GM18951 (cell line): ENCODE measurements around the gene LRIG2.

Source experiments
- POLR2A ChIP-seq: IDR thresholded peaks from 4 replicates; pipeline ENCODE4 v1.6.1; 2011; ENCODE audit warnings: mild to moderate bottlenecking; ENCODE audit not compliant: insufficient read length, insufficient read depth; ENCODE audit errors: extremely low read depth
- in situ Hi-C: fragments of 300-500 bp; cut with MboI; formaldehyde crosslinking; loops from one replicate; pipeline ENCODE4 v1.12.0; 2022; ENCODE audit warnings: low sequenced_read_pairs, mixed read lengths, inconsistent platforms; ENCODE audit not compliant: unreplicated experiment

The LRIG2 gene

DNA sequence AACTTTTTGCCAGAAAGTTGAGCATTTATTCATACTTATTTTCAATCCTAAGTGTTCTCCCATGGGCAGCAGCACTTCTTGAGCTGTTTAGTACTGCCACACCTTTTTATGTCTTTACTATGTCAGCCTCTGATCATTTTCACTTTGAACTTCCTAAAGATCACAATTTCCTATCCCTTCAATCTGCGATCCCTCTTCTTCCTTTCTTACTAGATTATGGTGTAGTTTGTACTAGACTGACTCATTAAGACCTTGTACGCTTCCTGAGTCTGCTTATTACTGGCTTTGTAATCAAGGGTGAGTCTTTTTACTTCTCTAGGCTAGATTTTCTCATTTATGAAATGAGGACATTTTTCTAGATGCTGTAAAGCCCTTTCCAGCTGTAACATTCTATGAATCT is 55.1 kb downstream of the LRIG2 start:
- in situ Hi-C loops = no loop called here
- no peak for TF ChIP-seq POLR2A

GRCh38 chr1:113129529-113130185 is 56.7 kb downstream of the LRIG2 start:
- no peak for TF ChIP-seq POLR2A
- in situ Hi-C loops = no loop called here

GRCh38 chr1:113133038-113133437 is 60.0 kb downstream of the LRIG2 start:
- in situ Hi-C loops = no loop called here

DNA sequence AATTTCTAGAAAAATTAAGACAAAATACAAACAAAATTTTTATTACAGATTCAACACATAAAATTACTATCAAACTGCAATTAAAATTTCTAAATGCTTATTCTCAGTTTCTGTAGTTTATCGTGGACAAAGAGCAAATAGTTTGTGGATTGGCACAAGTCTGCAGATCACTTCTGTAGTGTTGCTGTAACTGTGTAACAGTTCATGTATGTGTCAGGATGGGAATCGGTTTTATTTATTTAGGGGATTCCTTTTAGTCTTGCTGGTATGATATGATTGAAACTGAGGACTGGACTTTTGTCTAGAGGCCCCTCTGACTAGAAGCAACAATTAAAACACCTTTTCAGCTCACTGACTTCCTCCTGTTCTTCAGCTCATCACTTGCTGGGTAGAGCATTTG is 60.8 kb downstream of the LRIG2 start:
- in situ Hi-C loops = no loop called here
- TF ChIP-seq POLR2A = no peak

More at GRCh38 chr1:113133038-113133437, 60.0 kb downstream of the LRIG2 start:
- TF ChIP-seq POLR2A = no peak

DNA sequence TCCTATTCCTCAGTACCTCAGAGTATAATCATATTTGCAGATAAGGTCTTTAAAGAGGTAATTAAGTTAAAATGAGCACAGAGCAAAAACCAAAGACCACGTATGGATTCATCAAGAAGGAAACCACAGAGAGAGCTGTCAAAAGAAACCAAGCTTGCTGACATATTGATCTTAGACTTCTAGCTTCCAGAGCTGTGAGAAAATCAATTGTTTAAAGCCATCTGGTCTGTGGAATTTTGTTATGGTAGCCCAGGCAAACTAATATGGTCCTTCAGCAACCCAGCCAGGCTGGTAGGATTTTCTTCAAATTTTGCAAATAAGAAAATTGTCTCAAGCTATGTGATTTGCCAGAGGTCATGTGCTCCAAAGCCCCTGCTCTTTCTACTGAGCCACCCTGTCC is 62.5 kb downstream of the LRIG2 start:
- no peak for TF ChIP-seq POLR2A
- in situ Hi-C loops = no loop called here

DNA sequence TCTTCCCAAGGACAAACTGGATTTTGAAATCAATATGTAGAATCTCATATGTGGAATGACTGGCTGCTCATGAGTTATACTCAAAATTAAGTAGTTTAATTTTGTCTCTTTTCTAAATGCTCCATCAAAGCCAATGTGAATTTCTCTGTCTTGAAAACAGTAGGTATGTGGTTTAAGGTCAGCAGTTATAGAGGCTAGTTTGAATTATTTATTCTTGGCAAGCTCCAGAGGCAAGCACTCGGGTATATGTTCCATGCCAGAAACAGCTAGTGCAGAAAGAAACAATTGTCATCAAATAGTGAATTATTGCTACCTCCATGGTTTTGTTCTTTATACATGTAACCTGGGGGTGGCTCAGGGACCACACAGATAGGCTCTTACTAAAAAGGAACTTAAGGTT is 63.5 kb downstream of the LRIG2 start:
- in situ Hi-C loops = no loop called here
- no peak for TF ChIP-seq POLR2A

DNA sequence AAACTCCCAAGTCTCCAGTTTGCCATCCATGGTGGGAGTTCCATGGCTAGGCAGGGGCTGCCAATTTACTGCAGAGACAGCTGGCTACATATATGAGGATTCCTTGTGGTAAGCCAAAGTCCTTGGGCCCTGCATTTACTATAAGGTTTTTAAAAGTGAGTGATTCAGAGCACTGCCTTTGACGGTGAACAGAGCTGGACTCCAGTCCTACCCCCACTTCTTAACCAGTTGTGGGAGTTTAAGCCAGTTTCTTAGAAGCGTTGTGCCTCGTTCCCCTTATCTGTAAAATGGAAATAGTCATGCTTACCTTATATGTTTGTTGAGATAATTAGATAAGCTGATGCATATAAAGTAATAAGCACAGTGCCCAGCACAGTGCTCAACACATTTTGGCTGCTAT is 64.6 kb downstream of the LRIG2 start:
- TF ChIP-seq POLR2A = no peak
- in situ Hi-C loops = no loop called here

DNA sequence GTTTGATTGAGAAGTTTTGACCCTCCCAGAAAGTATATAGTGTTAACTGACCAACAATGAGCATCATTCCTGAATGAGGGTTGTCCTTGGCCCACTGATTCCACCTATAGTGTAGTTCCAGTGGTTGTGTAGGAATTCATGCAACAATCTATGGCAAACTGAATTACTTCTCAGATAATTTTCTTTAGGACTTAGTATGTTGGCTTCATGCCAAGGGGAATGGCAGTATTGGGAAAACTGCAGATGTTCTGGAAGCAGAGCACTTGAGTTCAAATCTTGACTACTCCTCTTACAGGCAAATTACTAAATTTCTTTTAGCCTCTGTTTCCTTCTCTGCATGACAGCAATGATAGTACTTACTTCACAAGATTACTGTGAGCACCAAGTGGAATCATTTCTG is 65.8 kb downstream of the LRIG2 start:
- in situ Hi-C loops = no loop called here
- no peak for TF ChIP-seq POLR2A

GRCh38 chr1:113140176-113140575 is 67.2 kb downstream of the LRIG2 start:
- TF ChIP-seq POLR2A = no peak
- in situ Hi-C loops = loop anchor here (5.0 kb wide), 1 partner anchor 527 kb away; no protein-coding TSS in a partner anchor

GRCh38 chr1:113140588-113141446 is 67.8 kb downstream of the LRIG2 start:
- in situ Hi-C loops = loop anchor here (5.0 kb wide), 1 partner anchor 526 kb away; no protein-coding TSS in a partner anchor

GRCh38 chr1:113141650-113142473 is 68.9 kb downstream of the LRIG2 start:
- in situ Hi-C loops = loop anchor here (5.0 kb wide), 1 partner anchor 525 kb away; no protein-coding TSS in a partner anchor
- TF ChIP-seq POLR2A = no peak

More at GRCh38 chr1:113140588-113141446, 67.8 kb downstream of the LRIG2 start:
- no peak for TF ChIP-seq POLR2A

GRCh38 chr1:113142791-113143190 is 69.8 kb downstream of the LRIG2 start:
- in situ Hi-C loops = loop anchor here (5.0 kb wide), 1 partner anchor 525 kb away; no protein-coding TSS in a partner anchor
- TF ChIP-seq POLR2A = no peak
